Measurements from ENCODE around the gene CALML4.
"Not testable (repeated sequence)": the region's sequence is repeated elsewhere in the genome, so short reads cannot be mapped to it uniquely, and the experiment has no call there.

The CALML4 gene

GRCh38 chr15:68204776-68205557, at the start of gene CALML4:
CALML4 (minus strand) TSS chr15:68205332; CDS start chr15:68205247, 85 bp downstream.
- no peak for DNase-seq (ENCODE audit: low read depth in 2 of 3, low spot score in 2 of 3)

DNA sequence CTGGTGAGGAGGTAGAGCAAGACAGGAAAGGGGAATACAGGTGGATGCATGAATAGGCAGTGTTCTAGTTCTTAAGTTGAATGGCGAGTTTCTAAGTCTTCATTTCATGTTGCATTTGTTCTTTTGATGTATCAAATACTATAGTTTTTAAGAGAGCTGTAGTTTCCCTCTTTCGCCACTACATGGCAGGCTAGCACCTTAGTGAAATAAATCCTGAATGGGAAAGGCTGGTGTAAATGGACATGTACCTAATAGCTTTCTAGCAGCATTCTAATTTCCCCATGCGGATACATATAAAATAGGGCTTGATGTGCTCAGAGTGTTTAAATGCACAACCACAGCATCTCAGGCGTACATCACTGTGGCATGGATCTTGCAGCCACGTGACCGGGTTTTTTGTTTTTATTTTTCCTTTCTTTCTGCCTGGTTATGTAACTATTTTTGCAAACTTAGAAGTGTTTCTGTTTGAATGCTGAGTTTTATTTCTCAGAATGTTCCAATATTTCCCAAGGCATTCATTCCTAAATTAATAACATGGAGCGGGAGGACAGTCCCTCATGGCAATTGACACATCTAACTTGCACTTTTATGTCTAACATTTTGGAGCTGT, 47.9 kb upstream of the CALML4 start:
- DNase-seq (ENCODE audit: low read depth in 2 of 3, low spot score in 2 of 3) = no peak

- DNase-seq (ENCODE audit: low read depth in 2 of 3, low spot score in 2 of 3) = no peak
These were observed 44.1 kb upstream of the CALML4 start for GRCh38 chr15:68249058-68249713.

DNA sequence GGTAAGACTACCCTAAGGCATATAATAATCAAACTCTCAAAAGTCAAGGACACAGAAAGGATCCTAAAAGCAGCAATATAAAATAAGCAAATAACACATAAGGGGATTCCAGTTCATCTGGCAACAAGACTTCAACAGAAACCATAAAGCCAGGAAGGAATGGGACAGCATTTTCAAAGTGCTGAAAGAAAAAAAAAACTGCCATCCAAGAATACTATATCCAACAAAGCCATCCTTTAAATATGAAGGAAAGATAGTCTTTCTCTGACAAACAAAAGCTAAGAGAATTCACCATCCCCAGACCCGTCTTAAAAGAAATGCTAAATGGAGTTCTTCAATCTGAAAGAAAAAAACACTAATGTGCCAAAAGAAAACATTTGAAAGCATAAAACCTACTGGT, 39.1 kb upstream of the CALML4 start:
- no peak for DNase-seq (ENCODE audit: low read depth in 2 of 3, low spot score in 2 of 3)

- DNase-seq (ENCODE audit: low read depth in 2 of 3, low spot score in 2 of 3) = no peak
These were observed 36.2 kb upstream of the CALML4 start for GRCh38 chr15:68241088-68241935.

DNA sequence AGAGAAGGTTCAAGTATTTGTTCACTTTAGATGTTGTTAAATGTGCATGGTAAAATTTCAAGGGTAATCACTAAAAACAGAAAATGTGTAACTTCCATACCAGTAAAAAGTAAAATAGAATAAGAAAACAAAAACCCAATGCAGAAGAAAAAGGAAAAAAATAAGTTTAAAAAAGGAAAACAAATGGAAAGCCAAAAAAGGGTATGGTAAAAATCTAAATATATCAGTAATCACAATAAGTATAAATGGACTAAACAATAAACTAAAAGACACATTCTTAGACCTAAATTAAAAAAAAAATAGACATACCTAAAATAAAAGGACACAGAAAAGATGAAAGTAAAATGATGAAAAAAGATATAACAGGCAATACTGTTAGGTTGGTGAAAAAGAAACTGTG, 33.9 kb upstream of the CALML4 start:
- DNase-seq (ENCODE audit: low read depth in 2 of 3, low spot score in 2 of 3) = no peak

DNA sequence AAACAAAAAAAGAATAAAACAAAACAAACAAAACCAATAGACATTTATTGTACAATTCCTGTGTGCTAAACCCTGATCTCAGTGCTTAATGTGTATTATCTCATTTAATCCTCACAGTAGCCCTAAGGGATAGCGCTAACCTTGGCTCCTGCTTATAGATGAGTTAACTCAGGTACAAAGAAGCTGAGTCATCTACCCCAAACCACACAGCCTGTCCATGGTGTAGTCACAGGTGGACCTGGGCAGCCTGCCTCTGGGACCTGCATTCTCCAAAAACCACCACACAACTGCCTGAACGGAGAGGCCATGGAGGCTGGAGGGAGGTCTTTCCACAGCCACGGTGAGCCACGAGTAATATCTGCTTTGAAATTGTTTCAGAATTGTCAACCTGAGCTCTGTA, 29.9 kb upstream of the CALML4 start:
- DNase-seq (ENCODE audit: low read depth in 2 of 3, low spot score in 2 of 3) = no peak

DNA sequence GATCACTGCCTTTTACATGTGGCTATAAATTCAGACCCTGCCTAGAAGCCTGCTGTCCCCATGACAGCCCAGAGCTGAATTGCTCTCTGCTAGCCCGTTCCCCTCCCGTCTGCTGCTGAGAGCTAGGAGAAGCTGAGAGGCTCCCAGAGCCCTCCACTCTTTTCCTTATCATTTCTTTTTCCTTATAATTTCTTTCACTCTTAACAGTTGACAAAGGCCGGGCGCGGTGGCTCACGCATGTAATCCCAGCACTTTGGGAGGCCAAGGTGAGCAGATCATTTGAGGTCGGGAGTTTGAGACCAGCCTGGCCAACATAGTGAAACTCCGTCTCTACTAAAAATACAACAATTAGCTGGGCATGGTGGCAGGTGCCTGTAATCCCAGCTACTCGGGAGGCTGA, 29.4 kb upstream of the CALML4 start:
- DNase-seq (ENCODE audit: low read depth in 2 of 3, low spot score in 2 of 3) = not testable (repeated sequence)

DNA sequence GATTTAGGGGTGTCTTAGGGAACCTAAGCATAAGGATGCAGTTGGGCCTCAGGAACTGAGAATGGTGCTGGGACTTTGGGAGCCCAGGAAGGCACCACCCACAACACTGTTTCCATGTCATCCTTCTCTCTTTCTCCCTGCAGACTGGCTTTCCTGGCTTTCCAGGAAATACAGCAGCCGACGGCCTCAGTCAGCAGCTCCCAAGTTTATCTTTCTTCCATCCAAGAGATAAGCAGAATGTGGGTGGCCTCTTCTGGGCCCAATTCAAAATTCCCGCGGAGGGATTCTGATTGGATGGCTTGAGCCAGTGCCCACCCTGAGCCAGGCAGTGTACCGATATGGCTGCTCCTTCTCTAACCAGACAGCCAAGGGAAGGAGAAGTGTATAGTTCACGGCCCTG, 28.9 kb upstream of the CALML4 start:
- no peak for DNase-seq (ENCODE audit: low read depth in 2 of 3, low spot score in 2 of 3)

DNA sequence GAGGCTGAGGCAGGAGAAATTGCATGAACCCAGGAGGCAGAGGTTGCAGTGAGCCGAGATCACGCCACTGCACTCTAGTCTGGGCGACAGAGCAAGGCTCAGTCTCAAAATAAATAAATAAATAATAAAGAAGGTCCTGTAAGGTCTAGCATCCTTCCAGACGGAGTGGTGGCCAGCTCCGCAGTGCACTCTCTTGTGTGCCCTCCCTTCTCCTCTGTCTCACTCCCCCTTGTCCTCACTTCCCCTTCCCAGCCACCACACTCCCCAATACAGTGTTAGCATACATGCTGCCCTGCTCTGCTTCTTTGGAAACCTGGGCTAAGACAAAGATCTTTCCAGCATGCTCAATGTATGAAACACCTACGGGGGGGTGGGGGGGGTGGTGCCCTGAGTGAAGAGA, 27.8 kb upstream of the CALML4 start:
- DNase-seq (ENCODE audit: low read depth in 2 of 3, low spot score in 2 of 3) = no peak

GRCh38 chr15:68232449-68232848, 27.3 kb upstream of the CALML4 start:
- DNase-seq (ENCODE audit: low read depth in 2 of 3, low spot score in 2 of 3) = no peak

- no peak for DNase-seq (ENCODE audit: low read depth in 2 of 3, low spot score in 2 of 3)
These were observed 26.1 kb upstream of the CALML4 start for GRCh38 chr15:68231102-68231818.

- no peak for DNase-seq (ENCODE audit: low read depth in 2 of 3, low spot score in 2 of 3)
These were observed 25.3 kb upstream of the CALML4 start for GRCh38 chr15:68230157-68231100.

- peak; percentile 63 to 73 (median 70) for DNase-seq (ENCODE audit: low read depth in 2 of 3, low spot score in 2 of 3)
These were observed 24.4 kb upstream of the CALML4 start, which contains the start of gene CLN6 for GRCh38 chr15:68229386-68230156. CLN6 (minus strand) TSS chr15:68229728; CDS start chr15:68229584, 144 bp downstream.

DNA sequence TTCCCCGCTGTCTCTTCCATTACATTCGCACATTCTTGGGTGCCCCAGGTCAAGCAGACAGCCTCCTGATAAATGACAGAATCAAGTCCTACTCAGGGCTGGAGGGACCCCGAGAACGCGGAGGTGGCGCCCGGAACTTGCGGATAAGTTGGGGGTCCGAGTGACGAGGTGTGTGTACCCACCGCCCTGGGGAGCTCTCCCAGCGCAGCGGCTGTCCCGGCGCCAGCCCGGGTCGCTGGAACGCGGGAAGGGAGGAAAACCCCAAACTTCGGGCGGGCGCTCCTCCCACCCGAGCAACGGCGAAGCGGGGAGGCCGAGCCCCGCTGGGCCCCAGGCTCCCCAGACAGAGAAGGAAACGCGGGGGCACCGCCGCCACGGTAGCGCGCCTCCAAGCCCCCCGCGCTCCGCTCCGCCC, 23.8 kb upstream of the CALML4 start:
- DNase-seq (ENCODE audit: low read depth in 2 of 3, low spot score in 2 of 3) = no peak

DNA sequence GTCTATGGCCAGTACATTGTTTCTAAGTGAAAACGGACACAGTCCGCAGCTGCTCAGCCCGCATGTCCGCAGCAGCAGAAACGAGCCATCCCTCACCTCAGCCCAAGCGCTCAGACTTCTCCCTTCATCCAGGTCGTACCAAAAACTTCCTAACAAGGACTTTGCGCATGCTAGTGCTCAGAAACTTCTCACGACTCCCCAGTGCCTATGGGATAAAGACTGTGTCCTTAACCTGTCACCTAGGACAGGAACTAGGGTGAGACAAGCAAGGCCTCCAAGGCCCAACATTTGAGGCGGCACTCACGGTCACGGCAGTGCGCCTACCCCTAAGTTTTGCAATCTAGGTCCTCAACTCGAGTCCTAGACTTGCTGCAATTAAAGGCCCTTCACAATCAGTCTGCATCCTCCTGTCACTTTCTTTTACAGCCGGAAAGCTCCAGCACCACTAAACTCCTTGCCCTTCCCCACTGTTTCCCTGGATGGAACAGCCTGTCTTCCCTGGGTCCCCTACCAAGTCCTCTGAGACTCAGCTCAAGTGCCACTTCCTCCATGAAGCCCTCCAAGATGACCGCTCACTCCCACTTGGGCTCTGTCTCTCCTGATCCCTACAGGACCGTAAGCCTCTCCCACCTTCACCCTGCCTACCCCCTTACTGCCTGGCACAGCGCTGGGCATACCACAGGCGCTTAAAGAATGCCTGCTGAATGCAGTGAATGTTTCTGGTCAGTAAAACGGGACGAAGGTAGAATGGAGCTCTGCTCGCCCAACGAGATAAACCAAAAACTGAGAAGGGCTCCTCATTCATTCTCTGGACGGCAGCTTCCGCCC, 23.2 kb upstream of the CALML4 start:
- no peak for DNase-seq (ENCODE audit: low read depth in 2 of 3, low spot score in 2 of 3)

- no peak for DNase-seq (ENCODE audit: low read depth in 2 of 3, low spot score in 2 of 3)
These were observed 22.6 kb upstream of the CALML4 start for GRCh38 chr15:68227643-68228142.

DNA sequence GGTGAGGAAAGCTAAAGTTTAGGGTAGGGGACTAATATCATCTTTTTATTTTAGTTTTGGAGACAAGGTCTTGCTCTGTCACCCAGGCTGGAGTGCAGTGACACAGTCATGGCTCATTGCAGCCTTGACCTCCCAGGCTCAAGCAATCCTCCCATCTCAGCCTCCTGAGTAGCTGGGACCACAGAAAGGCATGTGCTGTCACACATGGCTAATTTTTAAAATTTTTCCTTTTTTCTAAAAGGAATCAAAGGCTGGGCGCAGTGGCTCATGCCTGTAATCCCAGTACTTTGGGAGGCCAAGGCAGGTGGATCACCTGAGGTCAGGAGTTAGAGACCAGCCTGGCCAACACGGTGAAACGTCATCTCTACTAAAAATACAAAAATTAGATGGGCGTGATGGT, 20.3 kb upstream of the CALML4 start:
- not testable (repeated sequence) for DNase-seq (ENCODE audit: low read depth in 2 of 3, low spot score in 2 of 3)
